Esophagus muscularis mucosa (tissue), 4 donors: ENCODE data around the gene MOB3B.

Experiments
- EP300 ChIP-seq: sonication (generic); formaldehyde crosslinking; IDR thresholded peaks from one replicate; pipeline ENCODE4 v1.6.1; 2017; ENCODE audit warnings: antibody characterized with exemption
- POLR2A ChIP-seq: fragments of 450-650 bp; IDR thresholded peaks from one replicate; pipeline ENCODE4 v1.6.1; 2017; ENCODE audit warnings: antibody characterized with exemption, moderate library complexity, mild to moderate bottlenecking, low read depth
- POLR2AphosphoS5 ChIP-seq, 2 donors: sonication (generic); formaldehyde crosslinking; IDR thresholded peaks; one replicate each; pipeline ENCODE4 v1.6.1; 2017; ENCODE audit warnings: antibody characterized with exemption in 2 of 2
- TF ChIP-seq, protein P1 (sequence below), 3 experiments: fragments of 200-600 bp in 2 of 3; fragments of 450-650 bp in 1 of 3; sonication (generic) in 2 of 3; IDR thresholded peaks; one replicate each; pipeline ENCODE4 v1.5.1; 2017 to 2019; ENCODE audit warnings: antibody characterized with exemption in 3 of 3, mild to moderate bottlenecking in 2 of 3, moderate library complexity in 1 of 3

- TF ChIP-seq EP300 (no peak), POLR2A (no peak), POLR2AphosphoS5 (IDR thresholded peaks at IDR 0.05) (no peak)
- TF ChIP-seq, protein P1, sequence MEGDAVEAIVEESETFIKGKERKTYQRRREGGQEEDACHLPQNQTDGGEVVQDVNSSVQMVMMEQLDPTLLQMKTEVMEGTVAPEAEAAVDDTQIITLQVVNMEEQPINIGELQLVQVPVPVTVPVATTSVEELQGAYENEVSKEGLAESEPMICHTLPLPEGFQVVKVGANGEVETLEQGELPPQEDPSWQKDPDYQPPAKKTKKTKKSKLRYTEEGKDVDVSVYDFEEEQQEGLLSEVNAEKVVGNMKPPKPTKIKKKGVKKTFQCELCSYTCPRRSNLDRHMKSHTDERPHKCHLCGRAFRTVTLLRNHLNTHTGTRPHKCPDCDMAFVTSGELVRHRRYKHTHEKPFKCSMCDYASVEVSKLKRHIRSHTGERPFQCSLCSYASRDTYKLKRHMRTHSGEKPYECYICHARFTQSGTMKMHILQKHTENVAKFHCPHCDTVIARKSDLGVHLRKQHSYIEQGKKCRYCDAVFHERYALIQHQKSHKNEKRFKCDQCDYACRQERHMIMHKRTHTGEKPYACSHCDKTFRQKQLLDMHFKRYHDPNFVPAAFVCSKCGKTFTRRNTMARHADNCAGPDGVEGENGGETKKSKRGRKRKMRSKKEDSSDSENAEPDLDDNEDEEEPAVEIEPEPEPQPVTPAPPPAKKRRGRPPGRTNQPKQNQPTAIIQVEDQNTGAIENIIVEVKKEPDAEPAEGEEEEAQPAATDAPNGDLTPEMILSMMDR (IDR thresholded peaks at IDR 0.05) = no peak
Observed at GRCh38 chr9:27540502-27540901, 10.9 kb upstream of the MOB3B start.
